ENCODE data around the gene AGRN.

AGRN gene

DNA sequence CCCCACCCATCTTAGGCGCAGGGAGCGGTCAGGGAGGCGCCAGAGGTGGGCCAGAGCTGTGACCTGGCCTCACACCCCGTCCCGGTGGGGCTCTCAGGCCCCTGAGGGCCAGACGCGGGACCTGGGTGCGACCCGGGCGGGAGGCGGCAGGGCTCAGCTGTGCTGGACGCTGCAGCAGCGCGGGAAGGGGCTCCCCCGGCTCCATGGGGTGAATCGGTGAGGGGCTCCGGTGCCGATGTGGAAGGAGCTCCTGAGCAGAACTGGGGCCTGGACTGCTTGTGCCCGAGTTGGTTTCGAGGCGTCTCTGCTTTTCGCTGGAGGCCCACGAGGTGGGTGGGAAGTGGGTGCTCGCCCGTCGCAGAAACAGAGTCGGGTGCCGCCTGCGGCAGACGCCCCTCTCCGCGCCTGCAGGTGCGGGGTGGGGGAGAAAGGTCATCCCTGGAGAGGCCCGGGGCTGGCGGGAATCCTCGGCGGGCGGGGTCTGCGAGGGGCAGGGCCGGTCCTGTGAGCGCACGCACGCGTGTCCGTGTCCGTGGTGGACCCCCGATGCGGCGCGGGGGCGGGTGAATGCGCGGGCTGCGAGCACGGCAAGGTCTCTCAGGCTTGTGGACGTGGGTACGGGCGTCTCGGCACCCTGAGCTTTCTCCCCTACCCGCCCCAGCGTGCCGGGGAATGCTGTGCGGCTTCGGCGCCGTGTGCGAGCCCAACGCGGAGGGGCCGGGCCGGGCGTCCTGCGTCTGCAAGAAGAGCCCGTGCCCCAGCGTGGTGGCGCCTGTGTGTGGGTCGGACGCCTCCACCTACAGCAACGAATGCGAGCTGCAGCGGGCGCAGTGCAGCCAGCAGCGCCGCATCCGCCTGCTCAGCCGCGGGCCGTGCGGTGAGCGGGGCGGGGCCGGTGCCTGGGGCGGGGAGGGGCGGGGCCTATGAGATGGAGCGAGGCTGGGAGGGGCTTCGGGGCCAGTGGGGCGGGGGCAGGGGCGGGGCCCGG lies 20.4 kb downstream of the AGRN start:
- ATAC-seq = peak; percentile 91

DNA sequence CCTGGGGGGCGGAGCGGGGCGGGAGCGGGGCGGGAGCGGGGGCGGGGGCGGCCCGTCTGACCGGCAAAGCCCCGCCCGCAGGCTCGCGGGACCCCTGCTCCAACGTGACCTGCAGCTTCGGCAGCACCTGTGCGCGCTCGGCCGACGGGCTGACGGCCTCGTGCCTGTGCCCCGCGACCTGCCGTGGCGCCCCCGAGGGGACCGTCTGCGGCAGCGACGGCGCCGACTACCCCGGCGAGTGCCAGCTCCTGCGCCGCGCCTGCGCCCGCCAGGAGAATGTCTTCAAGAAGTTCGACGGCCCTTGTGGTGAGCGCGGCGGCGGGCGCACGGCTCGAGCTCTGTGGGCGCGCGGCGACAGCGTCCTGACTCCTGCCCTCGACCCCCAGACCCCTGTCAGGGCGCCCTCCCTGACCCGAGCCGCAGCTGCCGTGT lies 21.2 kb downstream of the AGRN start:
- TF ChIP-seq, protein P1, sequence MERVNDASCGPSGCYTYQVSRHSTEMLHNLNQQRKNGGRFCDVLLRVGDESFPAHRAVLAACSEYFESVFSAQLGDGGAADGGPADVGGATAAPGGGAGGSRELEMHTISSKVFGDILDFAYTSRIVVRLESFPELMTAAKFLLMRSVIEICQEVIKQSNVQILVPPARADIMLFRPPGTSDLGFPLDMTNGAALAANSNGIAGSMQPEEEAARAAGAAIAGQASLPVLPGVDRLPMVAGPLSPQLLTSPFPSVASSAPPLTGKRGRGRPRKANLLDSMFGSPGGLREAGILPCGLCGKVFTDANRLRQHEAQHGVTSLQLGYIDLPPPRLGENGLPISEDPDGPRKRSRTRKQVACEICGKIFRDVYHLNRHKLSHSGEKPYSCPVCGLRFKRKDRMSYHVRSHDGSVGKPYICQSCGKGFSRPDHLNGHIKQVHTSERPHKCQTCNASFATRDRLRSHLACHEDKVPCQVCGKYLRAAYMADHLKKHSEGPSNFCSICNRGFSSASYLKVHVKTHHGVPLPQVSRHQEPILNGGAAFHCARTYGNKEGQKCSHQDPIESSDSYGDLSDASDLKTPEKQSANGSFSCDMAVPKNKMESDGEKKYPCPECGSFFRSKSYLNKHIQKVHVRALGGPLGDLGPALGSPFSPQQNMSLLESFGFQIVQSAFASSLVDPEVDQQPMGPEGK (CRISPR knock-in tag; IDR thresholded peaks at IDR 0.05; ENCODE audit: borderline replicate concordance) = no peak
- TF ChIP-seq PPARA (CRISPR knock-in tag; IDR thresholded peaks at IDR 0.05; ENCODE audit: borderline replicate concordance) (no peak), ZNF70 (CRISPR knock-in tag; IDR thresholded peaks at IDR 0.05) (no peak), TOX (CRISPR knock-in tag; IDR thresholded peaks at IDR 0.05; ENCODE audit: borderline replicate concordance) (no peak), GLIS3 (CRISPR knock-in tag; IDR thresholded peaks at IDR 0.05) (no peak), ZNF565 (CRISPR knock-in tag; conservative IDR thresholded peaks at IDR 0.05; ENCODE audit: low read depth) (no peak)
- TF ChIP-seq, protein P2, sequence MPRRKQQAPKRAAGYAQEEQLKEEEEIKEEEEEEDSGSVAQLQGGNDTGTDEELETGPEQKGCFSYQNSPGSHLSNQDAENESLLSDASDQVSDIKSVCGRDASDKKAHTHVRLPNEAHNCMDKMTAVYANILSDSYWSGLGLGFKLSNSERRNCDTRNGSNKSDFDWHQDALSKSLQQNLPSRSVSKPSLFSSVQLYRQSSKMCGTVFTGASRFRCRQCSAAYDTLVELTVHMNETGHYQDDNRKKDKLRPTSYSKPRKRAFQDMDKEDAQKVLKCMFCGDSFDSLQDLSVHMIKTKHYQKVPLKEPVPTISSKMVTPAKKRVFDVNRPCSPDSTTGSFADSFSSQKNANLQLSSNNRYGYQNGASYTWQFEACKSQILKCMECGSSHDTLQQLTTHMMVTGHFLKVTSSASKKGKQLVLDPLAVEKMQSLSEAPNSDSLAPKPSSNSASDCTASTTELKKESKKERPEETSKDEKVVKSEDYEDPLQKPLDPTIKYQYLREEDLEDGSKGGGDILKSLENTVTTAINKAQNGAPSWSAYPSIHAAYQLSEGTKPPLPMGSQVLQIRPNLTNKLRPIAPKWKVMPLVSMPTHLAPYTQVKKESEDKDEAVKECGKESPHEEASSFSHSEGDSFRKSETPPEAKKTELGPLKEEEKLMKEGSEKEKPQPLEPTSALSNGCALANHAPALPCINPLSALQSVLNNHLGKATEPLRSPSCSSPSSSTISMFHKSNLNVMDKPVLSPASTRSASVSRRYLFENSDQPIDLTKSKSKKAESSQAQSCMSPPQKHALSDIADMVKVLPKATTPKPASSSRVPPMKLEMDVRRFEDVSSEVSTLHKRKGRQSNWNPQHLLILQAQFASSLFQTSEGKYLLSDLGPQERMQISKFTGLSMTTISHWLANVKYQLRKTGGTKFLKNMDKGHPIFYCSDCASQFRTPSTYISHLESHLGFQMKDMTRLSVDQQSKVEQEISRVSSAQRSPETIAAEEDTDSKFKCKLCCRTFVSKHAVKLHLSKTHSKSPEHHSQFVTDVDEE (CRISPR knock-in tag; IDR thresholded peaks at IDR 0.05) = no peak
- TF ChIP-seq, protein P3, sequence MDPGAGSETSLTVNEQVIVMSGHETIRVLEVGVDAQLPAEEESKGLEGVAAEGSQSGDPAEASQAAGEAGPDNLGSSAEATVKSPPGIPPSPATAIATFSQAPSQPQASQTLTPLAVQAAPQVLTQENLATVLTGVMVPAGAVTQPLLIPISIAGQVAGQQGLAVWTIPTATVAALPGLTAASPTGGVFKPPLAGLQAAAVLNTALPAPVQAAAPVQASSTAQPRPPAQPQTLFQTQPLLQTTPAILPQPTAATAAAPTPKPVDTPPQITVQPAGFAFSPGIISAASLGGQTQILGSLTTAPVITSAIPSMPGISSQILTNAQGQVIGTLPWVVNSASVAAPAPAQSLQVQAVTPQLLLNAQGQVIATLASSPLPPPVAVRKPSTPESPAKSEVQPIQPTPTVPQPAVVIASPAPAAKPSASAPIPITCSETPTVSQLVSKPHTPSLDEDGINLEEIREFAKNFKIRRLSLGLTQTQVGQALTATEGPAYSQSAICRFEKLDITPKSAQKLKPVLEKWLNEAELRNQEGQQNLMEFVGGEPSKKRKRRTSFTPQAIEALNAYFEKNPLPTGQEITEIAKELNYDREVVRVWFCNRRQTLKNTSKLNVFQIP (CRISPR knock-in tag; IDR thresholded peaks at IDR 0.05; ENCODE audit: borderline replicate concordance, low read depth) = no peak
- ATAC-seq = no peak

More for the DNA sequence above, 20.4 kb downstream of the AGRN start:
- TF ChIP-seq ZC3H10 (CRISPR knock-in tag; IDR thresholded peaks at IDR 0.05) (no peak), GLIS3 (CRISPR knock-in tag; IDR thresholded peaks at IDR 0.05) (no peak), ZNF565 (CRISPR knock-in tag; conservative IDR thresholded peaks at IDR 0.05; ENCODE audit: low read depth) (no peak), OSR1 (CRISPR knock-in tag; IDR thresholded peaks at IDR 0.05) (no peak), ZFP3 (CRISPR knock-in tag; IDR thresholded peaks at IDR 0.05) (no peak)

DNA sequence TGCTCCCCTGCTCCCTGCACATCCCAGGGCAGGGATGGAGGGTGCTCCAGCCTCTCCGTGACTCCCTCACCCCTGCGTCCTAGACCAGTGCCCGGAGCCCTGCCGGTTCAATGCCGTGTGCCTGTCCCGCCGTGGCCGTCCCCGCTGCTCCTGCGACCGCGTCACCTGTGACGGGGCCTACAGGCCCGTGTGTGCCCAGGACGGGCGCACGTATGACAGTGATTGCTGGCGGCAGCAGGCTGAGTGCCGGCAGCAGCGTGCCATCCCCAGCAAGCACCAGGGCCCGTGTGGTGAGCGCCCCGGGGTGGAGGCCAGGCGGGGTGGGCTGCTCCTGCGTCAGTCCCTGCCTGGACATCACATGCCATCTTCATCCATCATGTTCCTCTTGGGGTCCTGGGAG lies 22.0 kb downstream of the AGRN start:
- ATAC-seq = no peak

DNA sequence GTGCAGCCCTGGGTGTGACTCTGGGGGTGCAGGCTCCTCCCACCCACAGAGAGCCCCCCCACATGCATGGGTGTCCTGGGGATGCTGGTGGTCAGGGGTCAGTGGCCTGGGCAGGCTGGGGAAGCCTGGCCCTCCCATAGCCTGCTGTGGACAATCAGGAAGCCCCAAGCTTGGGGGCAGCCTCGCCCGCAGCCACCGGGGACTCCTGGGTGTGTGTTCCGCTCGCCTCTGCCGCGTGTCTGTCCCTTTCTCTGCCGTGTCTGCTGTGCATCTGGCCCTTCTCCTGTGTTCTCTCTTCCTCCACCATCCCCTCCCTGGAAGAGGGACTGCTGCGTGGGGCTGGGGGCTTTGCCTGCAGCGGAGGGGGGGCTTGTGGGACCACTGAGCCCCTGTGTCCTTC lies 22.9 kb downstream of the AGRN start:
- no peak for ATAC-seq
- TF ChIP-seq ZNF8 (CRISPR knock-in tag; IDR thresholded peaks at IDR 0.05) = no peak

More for the DNA sequence above, 22.0 kb downstream of the AGRN start:
- TF ChIP-seq ZFP30 (CRISPR knock-in tag; IDR thresholded peaks at IDR 0.05) (no peak), ZNF70 (CRISPR knock-in tag; IDR thresholded peaks at IDR 0.05) (no peak)
- TF ChIP-seq, protein P2 (CRISPR knock-in tag; IDR thresholded peaks at IDR 0.05) = no peak

DNA sequence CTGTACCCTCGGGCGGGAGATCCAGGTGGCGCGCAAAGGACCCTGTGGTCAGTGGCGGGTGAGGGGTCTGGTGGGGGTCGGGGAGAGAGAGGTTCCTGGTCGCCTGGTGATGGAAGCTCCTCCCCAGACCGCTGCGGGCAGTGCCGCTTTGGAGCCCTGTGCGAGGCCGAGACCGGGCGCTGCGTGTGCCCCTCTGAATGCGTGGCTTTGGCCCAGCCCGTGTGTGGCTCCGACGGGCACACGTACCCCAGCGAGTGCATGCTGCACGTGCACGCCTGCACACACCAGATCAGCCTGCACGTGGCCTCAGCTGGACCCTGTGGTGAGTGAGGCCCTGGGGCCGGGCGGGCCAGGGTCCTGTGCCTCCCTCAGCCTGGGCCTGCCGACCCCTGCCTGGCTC lies 23.5 kb downstream of the AGRN start:
- ATAC-seq = no peak
- TF ChIP-seq PPARA (CRISPR knock-in tag; IDR thresholded peaks at IDR 0.05; ENCODE audit: borderline replicate concordance) = no peak
- no peak for TF ChIP-seq TOX (CRISPR knock-in tag; IDR thresholded peaks at IDR 0.05; ENCODE audit: borderline replicate concordance)
- TF ChIP-seq ZNF8 (CRISPR knock-in tag; IDR thresholded peaks at IDR 0.05) = no peak
- TF ChIP-seq ZFP30 (CRISPR knock-in tag; IDR thresholded peaks at IDR 0.05) = no peak
- no peak for TF ChIP-seq CSDC2 (CRISPR knock-in tag; IDR thresholded peaks at IDR 0.05)
- no peak for TF ChIP-seq ARNTL (CRISPR knock-in tag; IDR thresholded peaks at IDR 0.05; ENCODE audit: borderline replicate concordance, low read depth)
- TF ChIP-seq TCF4 (CRISPR knock-in tag; IDR thresholded peaks at IDR 0.05; ENCODE audit: borderline replicate concordance) = no peak
- TF ChIP-seq BACH2 (CRISPR knock-in tag; IDR thresholded peaks at IDR 0.05; ENCODE audit: borderline replicate concordance) = no peak
- no peak for TF ChIP-seq GLIS3 (CRISPR knock-in tag; IDR thresholded peaks at IDR 0.05)
- no peak for TF ChIP-seq ZC3H10 (CRISPR knock-in tag; IDR thresholded peaks at IDR 0.05)
- TF ChIP-seq SNAI2 (CRISPR knock-in tag; IDR thresholded peaks at IDR 0.05) = no peak
- TF ChIP-seq, protein P4, sequence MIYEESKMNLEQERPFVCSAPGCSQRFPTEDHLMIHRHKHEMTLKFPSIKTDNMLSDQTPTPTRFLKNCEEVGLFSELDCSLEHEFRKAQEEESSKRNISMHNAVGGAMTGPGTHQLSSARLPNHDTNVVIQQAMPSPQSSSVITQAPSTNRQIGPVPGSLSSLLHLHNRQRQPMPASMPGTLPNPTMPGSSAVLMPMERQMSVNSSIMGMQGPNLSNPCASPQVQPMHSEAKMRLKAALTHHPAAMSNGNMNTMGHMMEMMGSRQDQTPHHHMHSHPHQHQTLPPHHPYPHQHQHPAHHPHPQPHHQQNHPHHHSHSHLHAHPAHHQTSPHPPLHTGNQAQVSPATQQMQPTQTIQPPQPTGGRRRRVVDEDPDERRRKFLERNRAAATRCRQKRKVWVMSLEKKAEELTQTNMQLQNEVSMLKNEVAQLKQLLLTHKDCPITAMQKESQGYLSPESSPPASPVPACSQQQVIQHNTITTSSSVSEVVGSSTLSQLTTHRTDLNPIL (CRISPR knock-in tag; IDR thresholded peaks at IDR 0.05; ENCODE audit: low read depth) = no peak
- TF ChIP-seq ESRRG (CRISPR knock-in tag; IDR thresholded peaks at IDR 0.05) = no peak
- no peak for TF ChIP-seq ZNF565 (CRISPR knock-in tag; conservative IDR thresholded peaks at IDR 0.05; ENCODE audit: low read depth)
- TF ChIP-seq, protein P3 (CRISPR knock-in tag; IDR thresholded peaks at IDR 0.05; ENCODE audit: borderline replicate concordance, low read depth) = no peak

Measured in SK-N-SH treated with all-trans-retinoic acid at 6 μM for 48 hours (cell line).